ENCODE results near the gene HLCS.

Gene HLCS

GRCh38 chr21:36914244-36915013 lies 52.0 kb downstream of the HLCS start:
- DNase-seq = no peak

DNA sequence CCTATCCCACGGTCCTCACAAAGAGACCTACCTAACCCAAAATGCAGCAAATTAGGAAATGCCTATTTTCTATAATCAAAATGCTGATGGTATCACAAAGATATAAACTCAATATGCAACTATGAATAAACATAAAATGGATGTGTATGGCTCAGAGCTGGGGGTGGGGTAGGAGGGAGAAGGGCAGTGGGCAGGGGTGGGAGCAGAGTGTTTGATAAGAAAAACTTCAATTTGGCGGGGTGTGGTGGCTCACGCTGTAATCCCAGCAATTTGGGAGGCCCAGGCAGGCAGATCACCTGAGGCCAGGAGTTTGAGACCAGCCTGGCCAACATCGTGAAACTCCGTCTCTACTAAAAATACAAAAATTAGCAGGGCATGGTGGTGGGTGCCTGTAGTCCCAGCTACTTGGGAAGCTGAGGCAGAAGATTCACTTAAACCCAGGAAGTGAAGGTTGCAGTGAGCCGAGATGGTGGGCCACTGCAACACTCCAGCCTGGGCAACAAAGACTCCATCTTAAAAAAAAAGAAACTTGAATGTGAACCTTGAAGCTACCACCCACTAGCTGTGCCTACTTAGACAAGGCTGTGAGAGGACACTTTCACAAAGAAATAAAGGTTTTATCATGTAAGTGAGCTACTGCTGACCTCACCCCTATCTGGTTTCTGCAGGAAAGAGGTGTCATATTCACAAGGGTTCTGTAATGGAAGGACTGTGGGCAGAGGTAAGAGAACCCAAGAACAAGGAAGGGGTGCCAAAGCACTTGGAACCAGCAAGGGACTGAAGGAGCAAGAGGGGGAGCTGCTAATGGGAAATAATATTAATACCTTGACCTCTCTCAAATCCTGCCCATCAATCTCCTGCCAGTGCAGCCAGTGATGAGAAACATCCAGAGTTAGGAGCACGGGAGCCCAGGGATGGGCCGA lies 53.0 kb downstream of the HLCS start:
- no peak for DNase-seq

- no peak for DNase-seq
Observed at GRCh38 chr21:36910581-36911307, 55.7 kb downstream of the HLCS start.

GRCh38 chr21:36909901-36910561 lies 56.4 kb downstream of the HLCS start:
- peak; percentile 79 for DNase-seq

DNA sequence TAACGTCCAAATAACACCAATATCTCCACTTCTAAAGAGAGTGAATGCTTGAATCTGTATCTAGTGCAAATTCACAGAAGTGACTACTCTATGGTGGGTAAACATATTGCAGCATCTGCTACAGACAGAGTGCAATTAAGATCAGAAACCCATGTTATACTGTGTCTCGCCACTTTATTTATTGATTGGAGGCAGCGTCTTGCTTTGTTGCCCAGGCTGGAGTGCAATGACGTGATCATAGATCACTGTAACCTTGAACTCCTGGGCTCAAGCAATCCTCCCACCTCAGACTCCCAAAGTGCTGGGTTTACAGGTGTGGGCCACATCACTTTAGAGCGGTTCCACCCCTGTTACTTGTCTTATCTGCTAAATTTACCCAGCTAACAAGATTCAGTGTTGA lies 57.0 kb downstream of the HLCS start:
- no peak for DNase-seq

GRCh38 chr21:36908260-36908908 lies 58.1 kb downstream of the HLCS start:
- DNase-seq = no peak

GRCh38 chr21:36904093-36904666 lies 62.3 kb downstream of the HLCS start:
- no peak for DNase-seq

DNA sequence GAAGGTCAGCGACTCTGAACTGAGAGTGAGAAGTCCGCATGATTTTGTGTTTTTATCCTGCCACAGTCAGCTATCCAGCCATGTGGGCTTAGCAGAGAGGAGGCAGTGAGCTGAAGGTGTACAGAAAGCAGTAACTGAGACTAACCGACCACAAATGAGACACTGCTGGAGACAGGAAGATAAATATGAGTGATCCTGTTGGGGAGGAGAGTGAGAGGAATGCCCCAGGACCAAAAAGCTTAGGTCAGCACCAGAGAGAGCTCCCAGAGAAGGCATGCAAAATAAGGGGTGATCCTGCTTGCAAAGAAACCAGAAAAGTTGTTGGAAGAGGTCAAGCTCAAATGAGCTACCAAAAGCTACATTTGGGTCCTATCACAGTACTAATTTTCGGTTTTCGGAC lies 63.7 kb downstream of the HLCS start:
- no peak for DNase-seq

DNA sequence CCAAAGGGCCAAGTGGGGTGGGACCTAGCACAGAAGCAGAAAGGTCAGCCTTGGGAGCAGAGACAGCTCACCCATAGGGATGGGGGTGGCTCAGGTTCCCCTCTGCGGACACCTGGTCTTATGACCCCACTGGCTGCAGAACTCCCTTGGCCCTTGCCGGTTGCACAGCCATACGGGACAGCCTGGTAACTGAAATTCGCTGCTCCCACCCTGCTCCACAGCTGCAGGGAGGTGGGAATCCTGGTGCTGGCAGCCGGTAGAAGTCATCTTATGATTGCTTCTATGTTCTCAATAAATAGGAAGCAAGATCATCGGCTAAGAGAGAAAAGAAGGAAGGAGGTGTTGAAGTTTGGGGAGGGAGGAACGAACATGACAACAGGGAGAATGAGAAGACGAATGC lies 64.1 kb downstream of the HLCS start:
- DNase-seq = no peak

GRCh38 chr21:36901575-36901974 lies 64.9 kb downstream of the HLCS start:
- no peak for DNase-seq

DNA sequence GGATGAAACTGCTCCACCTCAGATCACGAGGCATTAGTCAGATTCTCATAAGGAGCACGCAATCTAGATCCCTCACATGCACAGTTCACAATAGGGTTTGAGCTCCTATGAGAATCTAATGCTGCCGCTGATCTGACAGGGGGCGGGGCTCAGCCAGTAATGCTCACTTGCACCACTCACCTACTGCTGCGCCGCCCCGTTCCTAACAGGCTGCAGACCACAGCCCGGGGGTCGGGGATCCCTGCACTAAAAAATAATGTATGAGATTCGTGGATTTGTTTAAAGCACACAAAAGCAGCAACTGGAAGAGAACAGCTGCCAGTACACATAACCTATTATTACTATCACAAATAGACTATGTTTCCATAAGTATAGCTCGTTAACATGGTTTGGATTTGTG lies 72.9 kb downstream of the HLCS start:
- no peak for DNase-seq

GRCh38 chr21:36892201-36892600 lies 74.3 kb downstream of the HLCS start:
- no peak for DNase-seq

DNA sequence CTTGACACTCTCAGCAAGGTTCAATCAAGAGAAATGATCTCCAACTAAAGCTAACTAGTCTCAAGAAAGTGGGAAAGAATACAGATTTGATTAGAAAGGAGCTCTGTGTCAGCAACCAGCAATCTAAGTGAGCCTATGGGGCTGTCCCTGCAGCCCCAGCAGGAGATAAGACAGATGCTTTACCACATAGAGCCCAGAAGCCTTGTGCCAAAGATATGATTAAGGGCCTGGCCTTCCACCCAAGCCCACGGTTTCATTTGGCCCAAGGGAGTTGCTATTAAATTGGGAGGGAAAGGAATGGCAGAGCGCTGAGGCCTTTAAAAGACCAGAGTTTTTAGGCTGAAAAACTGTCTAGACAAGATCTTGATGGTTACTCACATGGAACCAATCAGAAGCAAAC lies 74.8 kb downstream of the HLCS start:
- no peak for DNase-seq

- DNase-seq = no peak
Observed at GRCh38 chr21:36891121-36891520, 75.3 kb downstream of the HLCS start.

DNA sequence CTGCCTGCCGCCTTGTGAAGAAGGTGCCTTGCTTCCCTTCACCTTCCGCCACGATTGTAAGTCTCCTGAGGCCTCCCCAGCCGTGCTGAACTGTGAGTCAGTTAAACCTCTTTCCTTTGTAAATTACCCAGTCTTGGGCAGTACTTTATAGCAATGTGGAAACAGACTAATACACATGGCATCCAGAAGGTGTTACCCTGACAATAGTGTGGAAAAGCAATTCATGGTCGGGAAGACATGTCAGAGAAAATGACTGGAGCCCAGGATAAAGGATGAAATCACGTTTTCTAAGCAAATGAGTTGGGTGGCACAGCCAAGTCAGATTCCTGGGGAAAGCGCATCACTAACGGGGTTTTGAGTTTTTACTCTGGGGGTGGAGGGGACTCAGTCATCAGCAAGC lies 76.4 kb downstream of the HLCS start:
- DNase-seq = no peak

GRCh38 chr21:36889401-36889800 lies 77.1 kb downstream of the HLCS start:
- no peak for DNase-seq

GRCh38 chr21:36888466-36888865 lies 78.0 kb downstream of the HLCS start:
- no peak for DNase-seq

- no peak for DNase-seq
Observed at GRCh38 chr21:36887963-36888362, 78.5 kb downstream of the HLCS start.

- DNase-seq = no peak
Observed at GRCh38 chr21:36883532-36884486, 82.7 kb downstream of the HLCS start.

DNA sequence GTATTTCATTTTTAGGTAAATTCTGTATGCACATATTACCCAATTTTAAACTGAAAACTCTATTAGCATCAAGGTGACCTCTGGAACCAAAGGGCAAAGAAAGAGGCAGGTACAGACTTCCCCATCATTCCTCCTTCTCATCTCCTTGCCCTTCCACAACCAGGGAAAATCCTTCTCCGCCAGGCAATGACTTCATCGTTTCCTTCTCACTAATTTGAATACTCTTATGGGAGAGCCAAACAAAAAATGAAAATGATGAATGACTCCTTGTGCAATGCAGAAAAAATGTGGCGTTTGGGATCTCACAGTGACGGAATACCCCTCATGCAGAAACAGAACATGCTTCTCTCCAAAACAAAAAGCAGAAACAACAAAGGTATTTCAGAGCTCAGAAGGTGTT lies 83.7 kb downstream of the HLCS start:
- DNase-seq = no peak

DNA sequence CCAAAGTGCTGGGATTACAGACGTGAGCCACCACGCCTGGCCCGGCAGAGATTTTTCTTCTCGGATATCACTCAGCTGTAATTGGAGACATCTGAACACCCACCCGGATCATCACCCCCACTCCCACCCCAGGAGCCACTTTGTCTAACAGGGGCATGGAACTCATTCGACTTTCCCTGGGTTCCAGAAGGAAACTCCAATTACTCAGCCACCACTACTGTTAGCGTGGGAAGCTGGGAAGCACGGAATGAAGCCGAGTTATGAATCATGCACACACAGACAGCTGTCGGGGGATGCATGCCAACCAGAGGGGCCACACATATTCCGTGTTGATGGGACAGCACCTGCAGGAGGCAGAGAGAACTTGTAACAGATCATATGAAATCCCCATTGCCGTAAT lies 85.2 kb downstream of the HLCS start:
- no peak for DNase-seq
